Skin of body (tissue), 2 donors: ENCODE results near the gene KCNMA1. TPM values are rescaled to one million over a fixed set of nuclear protein-coding genes. Genes with fewer than 3 reads are reported as not detected.

Experiments used
- DNase-seq: peaks from one replicate; lab custom pipeline; 2025; lab: John Stamatoyannopoulos, UW
- total RNA-seq: library from RNA; depleted of rRNA; stranded (reverse); fragments of >200 nt; gene quantifications from one replicate; pipeline ENCODE4 v1.2.3, GENCODE V29; 2014

Gene KCNMA1
- total RNA-seq, 1 donor from 2014 or later: 11.7 TPM

GRCh38 chr10:77457721-77458120 lies 179.9 kb downstream of the KCNMA1 start:
- DNase-seq: no peak

DNA sequence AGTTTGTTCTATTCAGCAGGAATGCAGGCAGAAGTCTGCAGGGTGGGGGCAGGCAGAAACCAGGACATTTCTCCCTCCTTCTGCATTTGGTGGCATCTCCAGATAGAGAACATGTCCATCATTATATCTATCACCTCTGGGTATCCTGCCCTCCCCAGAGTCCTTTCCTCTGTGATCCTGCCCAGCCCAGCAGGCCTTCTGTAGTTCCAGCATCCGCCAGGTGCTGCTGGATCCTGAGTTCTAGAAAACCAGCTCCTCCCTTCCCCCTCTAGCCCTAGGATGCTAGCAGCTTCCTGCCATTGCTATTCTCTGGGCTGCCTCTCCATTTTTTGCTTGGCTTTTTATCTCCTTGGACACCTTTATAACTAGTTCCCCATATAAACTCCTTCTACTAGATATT lies 180.3 kb downstream of the KCNMA1 start:
- no peak for DNase-seq

- no peak for DNase-seq
Observed at GRCh38 chr10:77456414-77456813, 181.2 kb downstream of the KCNMA1 start.

- DNase-seq: no peak
Observed at GRCh38 chr10:77455561-77455960, 182.0 kb downstream of the KCNMA1 start.

- DNase-seq: no peak
Observed at GRCh38 chr10:77452952-77453564, 184.6 kb downstream of the KCNMA1 start.

GRCh38 chr10:77451886-77452285 lies 185.7 kb downstream of the KCNMA1 start:
- DNase-seq: no peak

DNA sequence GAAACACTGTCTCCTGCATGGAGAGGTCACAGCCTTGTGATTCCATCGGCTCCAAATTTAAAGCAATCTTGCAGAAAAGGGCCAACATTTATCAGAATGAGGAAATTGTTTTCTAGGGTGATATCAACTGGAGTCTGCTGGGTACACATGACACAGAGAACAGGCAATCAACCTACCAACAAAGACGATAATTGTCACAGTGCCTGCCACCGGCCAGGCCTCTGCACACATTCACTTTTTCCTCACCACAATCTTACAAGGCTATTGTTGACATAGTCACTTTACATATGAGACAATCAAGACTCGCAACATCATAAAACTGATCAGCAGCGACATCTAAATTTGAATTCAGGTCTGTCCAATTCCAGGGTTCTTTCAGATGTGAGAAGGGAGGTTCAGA lies 189.4 kb downstream of the KCNMA1 start:
- no peak for DNase-seq

GRCh38 chr10:77446700-77447099 lies 190.9 kb downstream of the KCNMA1 start:
- DNase-seq: no peak

DNA sequence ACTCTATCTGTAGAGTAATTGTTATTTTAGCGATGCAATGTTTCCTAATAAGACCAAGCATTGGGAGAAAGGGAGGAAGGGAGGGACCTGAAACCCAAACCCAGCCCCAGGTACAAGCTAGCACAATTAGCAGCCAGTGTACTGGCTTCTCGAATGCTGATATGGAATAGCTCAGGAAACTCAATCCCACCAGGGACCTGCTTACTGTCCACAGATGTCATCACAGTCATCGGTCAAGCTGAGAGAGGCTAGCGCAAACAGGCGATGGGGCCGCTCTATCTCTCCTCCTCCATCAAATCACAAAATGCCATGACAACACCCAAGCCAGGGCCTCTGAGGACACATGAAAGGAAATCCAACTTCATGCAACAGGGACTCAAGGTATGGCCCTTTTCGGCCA lies 192.1 kb downstream of the KCNMA1 start:
- no peak for DNase-seq

DNA sequence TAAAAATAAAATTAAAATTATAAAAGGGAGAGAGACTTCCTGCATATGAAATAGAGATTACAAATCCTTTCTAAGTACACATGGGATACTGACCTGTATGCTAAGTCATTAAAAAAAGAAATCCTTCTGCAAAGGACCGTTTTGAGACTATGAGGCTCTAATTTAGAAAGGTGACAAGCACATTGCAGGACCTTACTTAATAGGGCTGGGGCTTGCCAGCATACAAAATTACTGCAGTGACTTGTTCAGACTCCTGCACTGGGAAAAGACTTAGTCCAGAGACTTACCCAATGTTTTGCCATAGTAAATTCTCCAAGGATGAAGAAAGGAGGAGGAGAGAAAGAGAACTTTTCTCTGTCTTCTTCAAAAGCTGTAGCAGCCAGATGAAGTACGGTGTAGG lies 193.6 kb downstream of the KCNMA1 start:
- no peak for DNase-seq

DNA sequence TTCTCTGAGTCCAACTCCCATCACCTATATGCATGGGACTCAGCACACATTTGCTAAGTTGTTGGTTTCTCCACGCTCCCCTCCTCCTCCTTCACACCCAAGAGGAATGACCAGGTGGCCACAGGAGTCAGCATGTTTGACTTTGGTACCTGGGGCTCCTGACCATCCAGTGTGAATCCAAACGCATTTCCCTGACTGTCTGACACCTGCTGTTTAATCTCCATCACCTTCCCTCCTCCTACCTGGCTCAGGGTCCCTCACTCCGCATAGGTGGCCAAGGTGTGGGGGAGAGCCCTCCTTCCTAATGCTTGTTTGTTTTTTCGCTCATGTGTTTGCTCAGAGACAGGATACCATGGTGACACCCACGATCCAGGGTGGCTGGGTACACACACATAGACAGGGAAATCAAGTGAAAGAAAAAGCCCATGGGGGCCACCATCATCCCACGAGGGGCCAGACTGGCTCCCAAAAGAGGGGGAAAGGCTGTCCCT lies 194.9 kb downstream of the KCNMA1 start:
- no peak for DNase-seq

DNA sequence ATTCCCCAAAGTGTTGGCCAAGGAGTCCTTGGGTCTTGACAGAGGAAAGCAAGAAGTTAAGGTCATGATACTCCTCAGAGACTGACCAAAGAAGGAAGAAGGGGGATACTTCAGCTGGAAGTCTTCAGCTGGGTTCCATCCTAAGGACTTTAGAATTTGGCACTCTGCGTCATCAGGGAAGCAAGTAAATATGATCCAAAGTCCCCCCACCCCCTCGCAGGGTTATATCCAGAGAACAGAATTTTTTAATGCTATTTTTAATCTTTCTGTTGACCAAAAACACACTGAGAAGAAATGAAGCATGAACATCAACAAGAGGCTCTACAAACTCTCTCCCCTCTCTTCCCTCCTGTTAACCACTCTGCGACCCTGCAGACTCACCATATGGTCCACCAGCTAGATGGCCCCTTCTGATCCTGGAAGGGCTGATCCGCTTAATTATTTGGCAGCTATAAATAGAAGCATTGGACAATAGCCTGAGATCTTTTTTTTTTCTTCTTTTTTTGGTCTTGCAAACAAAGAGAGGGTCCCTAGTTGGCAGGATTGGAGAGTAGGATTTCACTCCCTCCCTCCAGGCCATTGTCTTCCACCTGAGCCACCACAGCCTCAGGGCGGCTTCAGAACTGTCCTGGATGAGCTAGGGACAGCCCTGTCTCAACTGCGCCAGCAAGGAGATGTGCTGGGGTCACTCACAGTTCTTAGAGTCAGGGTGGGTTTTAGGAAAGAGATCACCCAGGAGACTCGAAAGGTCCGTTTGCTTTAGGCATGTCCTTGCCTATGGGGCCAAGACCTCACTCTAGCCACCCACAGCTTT lies 196.0 kb downstream of the KCNMA1 start:
- no peak for DNase-seq

DNA sequence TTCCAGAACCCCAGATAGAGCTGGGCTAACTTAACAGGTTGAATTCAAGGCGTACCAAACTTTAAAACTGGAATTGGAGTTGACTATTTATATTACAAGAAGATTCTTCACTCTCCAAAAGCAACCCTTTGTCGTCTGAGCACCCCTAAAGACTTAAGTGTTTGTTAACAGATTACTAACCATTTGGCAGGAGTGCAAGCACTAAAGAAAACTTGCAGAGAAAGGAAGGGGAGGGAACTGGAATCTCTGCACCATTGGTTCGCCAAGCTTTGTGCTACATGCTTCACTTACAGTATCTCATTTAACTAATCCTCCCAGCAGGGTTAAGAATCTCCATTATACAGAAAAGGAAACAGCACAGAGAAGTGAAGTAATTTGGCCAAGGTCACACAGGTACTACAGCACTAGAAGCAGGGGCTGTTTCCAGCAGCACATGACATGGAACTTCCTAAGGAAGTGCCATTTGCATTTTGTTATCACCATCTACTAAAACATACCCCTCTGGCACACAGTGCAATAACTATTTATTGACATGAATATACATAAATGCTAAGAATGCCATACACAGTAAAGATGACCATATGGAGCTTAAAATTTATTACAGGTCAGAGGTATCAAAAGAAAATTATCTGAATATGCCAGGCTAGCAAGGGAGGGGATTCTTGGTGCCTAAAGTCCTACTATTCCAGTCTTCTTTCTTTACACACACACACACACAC lies 201.2 kb downstream of the KCNMA1 start:
- DNase-seq: no peak

DNA sequence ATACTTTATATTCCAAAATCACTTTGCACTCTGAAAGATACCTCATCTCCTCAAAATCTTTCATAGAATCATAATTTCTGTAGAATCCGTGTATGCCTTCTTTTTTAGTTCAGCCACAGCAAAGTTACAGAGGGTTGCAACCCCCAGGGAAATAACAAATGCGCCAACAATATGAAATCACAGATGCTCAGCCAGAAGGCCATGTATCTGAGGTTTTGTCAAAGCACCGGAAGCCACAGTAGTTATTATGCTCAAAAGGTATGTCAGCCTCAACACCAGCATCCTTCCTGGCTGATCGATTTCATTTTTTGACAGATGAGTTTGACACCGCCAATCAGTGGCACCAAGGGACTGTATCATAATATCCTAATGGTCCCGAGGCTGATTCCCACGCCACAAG lies 204.1 kb downstream of the KCNMA1 start:
- no peak for DNase-seq

- no peak for DNase-seq
Observed at GRCh38 chr10:77431980-77432797, 205.4 kb downstream of the KCNMA1 start.

- no peak for DNase-seq
Observed at GRCh38 chr10:77431209-77431611, 206.4 kb downstream of the KCNMA1 start.

DNA sequence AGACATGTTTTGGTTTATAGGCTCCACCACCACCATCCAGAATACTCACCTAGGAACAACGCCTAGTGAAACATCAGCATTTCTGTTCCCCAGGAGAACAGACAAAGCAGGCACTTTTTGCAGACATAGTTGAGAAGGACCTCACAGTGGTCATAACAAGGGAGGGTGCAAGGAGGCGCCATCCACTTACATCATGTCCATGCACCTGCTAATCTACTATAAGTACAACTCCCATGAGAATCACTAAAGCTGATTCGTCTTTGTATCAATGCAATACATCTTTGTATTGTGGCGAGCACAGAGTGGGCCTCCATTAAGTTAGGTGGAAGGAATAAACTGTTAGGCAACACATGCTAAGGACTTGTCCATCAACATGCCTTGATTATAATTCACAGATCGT lies 207.1 kb downstream of the KCNMA1 start:
- DNase-seq: no peak

GRCh38 chr10:77428691-77429395 lies 208.8 kb downstream of the KCNMA1 start:
- DNase-seq: no peak

GRCh38 chr10:77424257-77424656 lies 213.4 kb downstream of the KCNMA1 start:
- no peak for DNase-seq

DNA sequence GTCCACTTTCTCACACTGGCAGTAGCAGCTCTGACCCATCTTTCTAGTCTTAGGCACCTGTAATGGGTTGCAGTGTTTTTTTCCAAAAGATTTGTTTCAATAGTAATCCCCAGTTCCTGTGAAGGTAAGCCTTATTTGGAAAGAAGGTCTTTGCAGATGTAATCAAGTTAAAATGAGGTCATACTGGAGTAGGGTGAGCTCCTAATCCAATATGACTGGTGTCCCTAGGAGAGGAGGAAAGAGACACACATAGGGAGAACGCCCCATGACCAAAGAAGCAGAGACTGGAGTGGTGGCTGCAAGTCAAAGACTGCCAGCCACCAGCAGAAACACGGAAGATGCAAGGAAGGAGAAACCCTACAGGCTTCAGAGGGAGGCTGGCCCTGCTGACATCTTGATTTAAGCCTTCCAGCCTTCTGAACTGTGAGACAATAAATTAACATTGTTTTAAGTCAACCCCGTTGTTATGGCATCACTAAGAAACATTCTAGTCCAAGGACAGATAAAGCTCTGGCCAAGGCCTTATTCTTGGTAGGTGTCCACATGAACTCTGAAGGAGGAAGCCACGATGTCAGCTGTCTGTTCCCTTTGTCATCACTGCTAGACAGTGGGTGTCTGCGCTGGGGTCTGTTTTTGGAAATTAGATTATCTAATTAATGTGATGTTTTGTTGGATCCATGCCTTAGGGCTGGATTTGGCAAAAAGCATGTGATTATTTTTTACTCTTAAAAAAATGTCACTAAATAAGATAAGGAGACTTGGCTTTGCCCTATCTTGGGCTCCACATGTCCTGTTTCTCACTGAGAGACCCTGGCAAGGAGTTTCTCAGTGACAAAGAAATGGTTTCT lies 214.9 kb downstream of the KCNMA1 start:
- no peak for DNase-seq
